Measurements from ENCODE around the gene BTNL8. TPM values are rescaled to one million over a fixed set of nuclear protein-coding genes. Genes with fewer than 3 reads are reported as not detected.

The BTNL8 gene
- polyA plus RNA-seq, 1 experiment = not detected

GRCh38 chr5:180914646-180915045 is 15.7 kb downstream of the BTNL8 start:
- H3K36me3 ChIP-seq (ENCODE audit: control insufficient read depth, insufficient read depth, low read length) = no peaks in the 10 kb centered on the region
- POLR2A ChIA-PET = no interaction called here
- H3K27me3 ChIP-seq (ENCODE audit: control insufficient read depth, insufficient read depth, low read length) = no peaks in the 10 kb centered on the region
- DNase-seq (ENCODE audit: low read depth) = no peak
- CTCF ChIA-PET = no interaction called here
- H3K4me3 ChIP-seq (ENCODE audit: low read depth, low read length) = no peak overlapping the region
- no peak for TF ChIP-seq CTCF (IDR thresholded peaks at IDR 0.05; ENCODE audit: insufficient read depth, low read depth, low read length)

DNA sequence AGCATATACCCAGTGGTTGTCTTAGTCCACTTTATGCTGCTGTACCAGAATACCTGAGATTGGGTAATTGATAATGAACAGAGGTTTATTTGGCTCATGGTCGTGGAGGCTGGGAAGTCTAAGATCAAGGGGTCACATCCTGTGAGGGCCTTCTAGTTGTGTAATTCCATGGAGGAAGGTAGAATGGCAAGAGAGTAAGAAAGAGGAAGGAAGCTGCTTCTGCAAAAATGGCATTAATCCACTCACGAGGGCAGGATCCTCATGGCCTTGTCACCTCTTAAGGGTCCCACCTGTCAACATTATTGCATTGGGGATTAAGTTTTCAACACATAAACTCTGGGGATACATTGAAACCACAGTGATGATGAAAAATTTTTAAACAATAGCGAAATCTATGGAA is 17.0 kb downstream of the BTNL8 start:
- CTCF ChIA-PET = no interaction called here
- Histone ChIP-seq H3K27me3 (ENCODE audit: control insufficient read depth, insufficient read depth, low read length) (no peaks in the 10 kb centered on the region), H3K4me3 (ENCODE audit: low read depth, low read length) (no peak overlapping the region), H3K36me3 (ENCODE audit: control insufficient read depth, insufficient read depth, low read length) (no peaks in the 10 kb centered on the region)
- POLR2A ChIA-PET = no interaction called here
- TF ChIP-seq CTCF (IDR thresholded peaks at IDR 0.05; ENCODE audit: insufficient read depth, low read depth, low read length) = no peak
- no peak for DNase-seq (ENCODE audit: low read depth)

DNA sequence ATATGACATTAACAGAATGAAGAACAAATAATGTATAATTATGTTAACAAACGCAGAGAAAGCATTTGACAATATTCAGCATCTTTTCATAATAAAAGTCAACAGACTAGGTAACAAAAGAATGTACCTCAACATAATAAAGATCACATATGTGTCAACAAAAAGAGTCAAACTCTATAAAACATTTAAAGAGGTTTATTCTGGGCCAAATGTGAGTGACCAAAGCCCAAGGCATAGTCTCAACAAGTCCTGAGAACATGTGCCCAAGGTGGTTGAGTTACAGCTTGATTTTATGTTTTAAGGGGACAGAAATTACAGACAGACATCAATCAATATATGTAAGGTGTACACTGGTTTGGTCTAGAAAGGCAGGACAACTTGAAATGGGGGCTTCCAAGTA is 19.4 kb downstream of the BTNL8 start:
- Histone ChIP-seq H3K36me3 (ENCODE audit: control insufficient read depth, insufficient read depth, low read length) (no peaks in the 10 kb centered on the region), H3K4me3 (ENCODE audit: low read depth, low read length) (no peak overlapping the region), H3K27me3 (ENCODE audit: control insufficient read depth, insufficient read depth, low read length) (no peaks in the 10 kb centered on the region)
- no peak for TF ChIP-seq CTCF (IDR thresholded peaks at IDR 0.05; ENCODE audit: insufficient read depth, low read depth, low read length)
- POLR2A ChIA-PET = no interaction called here
- DNase-seq (ENCODE audit: low read depth) = no peak
- CTCF ChIA-PET = no interaction called here

- no peak for DNase-seq (ENCODE audit: low read depth)
- TF ChIP-seq CTCF (IDR thresholded peaks at IDR 0.05; ENCODE audit: insufficient read depth, low read depth, low read length) = no peak
- no peak overlapping the region for H3K4me3 ChIP-seq (ENCODE audit: low read depth, low read length)
- CTCF ChIA-PET = interaction anchor here (0.6 kb wide), 1 partner anchor 53 kb away, joined by 3 read pairs; no protein-coding TSS in a partner anchor
- POLR2A ChIA-PET = no interaction called here
- no peaks in the 10 kb centered on the region for H3K27me3 ChIP-seq (ENCODE audit: control insufficient read depth, insufficient read depth, low read length)
- H3K36me3 ChIP-seq (ENCODE audit: control insufficient read depth, insufficient read depth, low read length) = no peaks in the 10 kb centered on the region
Observed at GRCh38 chr5:180920710-180921109, 21.8 kb downstream of the BTNL8 start.

DNA sequence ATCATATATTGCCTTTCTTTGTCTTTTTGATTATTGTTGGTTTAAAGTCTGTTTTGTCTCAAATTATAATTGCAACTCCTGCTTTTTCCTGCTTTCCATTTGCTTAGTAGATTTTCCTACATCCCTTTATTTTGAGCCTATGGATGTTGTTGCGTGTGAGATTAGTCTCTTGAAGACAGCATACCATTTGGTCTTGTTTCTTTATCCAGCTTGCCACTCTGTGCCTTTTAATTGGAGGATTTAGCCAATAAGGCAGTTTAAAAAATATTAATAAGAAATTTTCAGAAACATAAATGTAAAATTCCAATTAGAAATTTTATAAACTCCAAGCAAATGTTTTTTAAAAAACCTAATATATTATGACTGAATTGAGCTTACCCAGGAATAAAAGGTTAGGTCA is 24.0 kb downstream of the BTNL8 start:
- DNase-seq (ENCODE audit: low read depth) = no peak
- ChIA-PET CTCF (no interaction called here), POLR2A (no interaction called here)
- Histone ChIP-seq H3K27me3 (ENCODE audit: control insufficient read depth, insufficient read depth, low read length) (no peaks in the 10 kb centered on the region), H3K4me3 (ENCODE audit: low read depth, low read length) (no peak overlapping the region), H3K36me3 (ENCODE audit: control insufficient read depth, insufficient read depth, low read length) (no peaks in the 10 kb centered on the region)
- TF ChIP-seq CTCF (IDR thresholded peaks at IDR 0.05; ENCODE audit: insufficient read depth, low read depth, low read length) = no peak

All from BJ (cell line).